GM18870 (cell line): ENCODE results near the gene BARD1.

Experiments
- ATAC-seq: cut with Tn5 transposase; IDR thresholded peaks from one replicate; pipeline ENCODE4 v1.9.1; 2021; ENCODE audit warnings: moderate library complexity; ENCODE audit not compliant: unreplicated experiment

The BARD1 gene

DNA sequence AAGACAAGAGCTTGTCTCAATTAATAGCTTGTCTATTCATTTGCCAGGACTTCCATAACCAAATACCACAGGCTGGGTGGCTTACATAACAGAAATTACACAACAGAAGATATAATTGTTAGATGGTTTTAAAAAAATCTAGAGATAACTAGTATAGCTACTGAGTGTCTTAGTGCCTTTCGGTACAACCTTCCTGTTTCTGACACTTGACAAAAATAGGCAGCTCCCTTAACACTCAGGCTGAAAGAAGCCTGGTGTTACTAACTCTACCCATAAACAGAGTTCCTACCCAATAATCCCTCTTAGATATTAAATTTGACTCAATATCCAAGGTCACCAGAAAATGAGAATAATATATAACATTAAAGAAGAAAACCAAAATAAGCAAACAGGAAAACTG lies 129.7 kb downstream of the BARD1 start:
- ATAC-seq, result no peak

GRCh38 chr2:214676421-214677089 lies 132.9 kb downstream of the BARD1 start:
- ATAC-seq, result peak; percentile 59
